ENCODE results near the gene SOX6.
"Not testable (repeated sequence)": the region's sequence is repeated elsewhere in the genome, so short reads cannot be mapped to it uniquely, and the experiment has no call there.

SOX6 gene

GRCh38 chr11:15943418-15944197 is 412.7 kb downstream of the SOX6 start:
- no peak for DNase-seq

GRCh38 chr11:15942936-15943335 is 413.4 kb downstream of the SOX6 start:
- DNase-seq: no peak

- no peak for DNase-seq
Measured at GRCh38 chr11:15942126-15942525, 414.2 kb downstream of the SOX6 start.

- DNase-seq: no peak
Measured at GRCh38 chr11:15941206-15941770, 415.1 kb downstream of the SOX6 start.

- DNase-seq: no peak
Measured at GRCh38 chr11:15940462-15941205, 415.7 kb downstream of the SOX6 start.

- DNase-seq: no peak
Measured at GRCh38 chr11:15938983-15939382, 417.4 kb downstream of the SOX6 start.

GRCh38 chr11:15938121-15938611 is 418.2 kb downstream of the SOX6 start:
- no peak for DNase-seq

GRCh38 chr11:15937601-15938120 is 418.7 kb downstream of the SOX6 start:
- DNase-seq: no peak

GRCh38 chr11:15936011-15936410 is 420.3 kb downstream of the SOX6 start:
- no peak for DNase-seq

- no peak for DNase-seq
Measured at GRCh38 chr11:15935373-15935772, 421.0 kb downstream of the SOX6 start.

GRCh38 chr11:15933886-15934625 is 422.3 kb downstream of the SOX6 start:
- DNase-seq: no peak

GRCh38 chr11:15932417-15932816 is 423.9 kb downstream of the SOX6 start:
- no peak for DNase-seq

GRCh38 chr11:15931497-15931896 is 424.8 kb downstream of the SOX6 start:
- DNase-seq: no peak

GRCh38 chr11:15930442-15931025 is 425.8 kb downstream of the SOX6 start:
- no peak for DNase-seq

GRCh38 chr11:15929371-15929901 is 426.9 kb downstream of the SOX6 start:
- no peak for DNase-seq

GRCh38 chr11:15927864-15928217 is 428.5 kb downstream of the SOX6 start:
- DNase-seq: no peak

GRCh38 chr11:15927196-15927863 is 429.0 kb downstream of the SOX6 start:
- no peak for DNase-seq

GRCh38 chr11:15926071-15926470 is 430.3 kb downstream of the SOX6 start:
- no peak for DNase-seq

GRCh38 chr11:15923183-15923582 is 433.2 kb downstream of the SOX6 start:
- no peak for DNase-seq

GRCh38 chr11:15922745-15923144 is 433.6 kb downstream of the SOX6 start:
- DNase-seq: not testable (repeated sequence)

GRCh38 chr11:15920856-15921629 is 435.3 kb downstream of the SOX6 start:
- no peak for DNase-seq

Data from T1000 (cell line).